Stimulated activated CD8-positive, alpha-beta memory T cell treated with anti-CD3 and anti-CD28 coated beads, Interleukin-12 subunit alpha, Interleukin-12 subunit beta, amount 100 ng/mL, for 24 hours (primary cell): Measurements from ENCODE around the gene GPHN.

Source experiments
- DNase-seq: peaks from one replicate; pipeline ENCODE4 v3.0.0-alpha.2; 2020; ENCODE audit errors: extremely low read depth

GPHN gene

GRCh38 chr14:66507722-66508546 is at the start of gene GPHN:
TSS of gene GPHN (plus strand) at chr14:66508147.
- peak; percentile 70 for DNase-seq

GRCh38 chr14:66459603-66460002 is 48.3 kb upstream of the GPHN start:
- DNase-seq, result no peak

DNA sequence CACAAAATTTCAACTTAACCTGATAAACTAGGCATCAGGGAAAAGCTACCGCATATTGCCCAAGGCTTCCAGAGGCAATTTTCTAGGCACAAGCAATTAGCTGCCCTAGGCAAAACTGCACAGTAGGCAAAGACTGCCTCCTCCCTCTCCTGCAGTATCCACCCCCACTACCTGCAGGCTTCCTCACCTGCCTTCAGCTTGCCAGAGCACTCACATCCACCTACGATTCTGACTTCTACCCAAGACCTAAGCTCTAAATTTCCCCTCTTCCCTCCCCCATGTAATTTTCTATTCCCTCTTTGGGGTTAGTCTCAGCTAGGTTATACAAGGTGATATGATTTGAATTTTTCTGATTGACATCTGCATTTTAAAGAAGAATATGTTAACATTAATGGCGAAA is 43.7 kb upstream of the GPHN start:
- no peak for DNase-seq

- DNase-seq, result no peak
Observed at GRCh38 chr14:66468778-66469367, 39.1 kb upstream of the GPHN start.

- DNase-seq, result no peak
Observed at GRCh38 chr14:66471584-66471983, 36.4 kb upstream of the GPHN start.

GRCh38 chr14:66472251-66472650 is 35.7 kb upstream of the GPHN start:
- DNase-seq, result no peak

DNA sequence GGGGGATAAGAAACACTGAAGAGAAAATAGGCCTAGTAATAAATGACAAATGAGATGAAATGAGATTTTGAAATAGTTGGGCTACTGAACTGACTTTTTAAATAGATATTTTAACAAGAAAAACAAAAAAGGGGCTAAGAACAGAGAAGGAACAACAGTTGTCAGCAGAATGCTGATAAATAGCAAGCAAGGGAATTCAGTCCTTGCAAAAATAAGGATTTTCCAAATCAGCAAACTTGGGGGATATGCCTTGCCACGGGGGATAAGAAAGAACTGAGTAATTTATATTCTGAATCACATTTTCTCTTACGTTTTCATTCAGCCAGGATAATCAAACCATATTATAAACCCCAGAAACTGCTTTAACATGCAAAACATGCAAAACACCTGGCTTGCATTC is 34.7 kb upstream of the GPHN start:
- DNase-seq, result no peak

DNA sequence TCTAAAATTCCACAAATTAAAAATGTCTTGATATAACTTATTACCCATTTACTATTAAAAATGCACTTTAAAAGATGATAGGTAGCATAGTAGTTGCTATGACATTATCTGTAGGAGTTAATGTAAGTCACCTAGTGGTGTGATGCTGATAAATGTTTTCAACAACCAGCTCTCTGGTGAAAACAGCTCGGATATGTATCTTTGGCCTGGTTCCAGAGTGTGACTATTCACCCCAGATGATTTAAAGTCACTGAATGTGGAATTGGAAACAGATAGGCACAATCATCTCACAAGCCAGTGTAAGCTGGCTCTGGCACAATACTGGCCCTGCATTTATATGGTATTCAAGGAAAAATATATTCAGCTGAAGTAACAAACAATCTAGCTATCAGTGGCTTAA is 31.0 kb upstream of the GPHN start:
- DNase-seq, result no peak

DNA sequence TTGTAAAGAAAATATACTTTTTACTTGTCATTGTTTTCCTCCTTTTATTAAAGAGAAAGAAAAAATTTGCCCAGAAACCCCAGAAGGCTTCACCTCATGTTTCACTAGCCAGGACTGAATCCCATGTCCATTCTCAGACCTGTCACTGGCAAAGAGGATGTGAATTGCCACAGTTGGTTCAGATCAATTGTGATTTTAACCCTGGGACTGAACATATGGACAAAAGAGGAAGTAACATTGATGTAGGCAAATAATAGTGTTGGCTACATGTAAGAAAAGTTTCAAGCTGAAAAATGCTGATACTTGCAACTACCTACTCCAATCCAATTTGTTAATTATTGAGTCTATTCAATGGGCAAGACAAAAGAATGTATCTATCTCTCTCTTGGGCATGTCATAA is 30.4 kb upstream of the GPHN start:
- DNase-seq, result no peak

DNA sequence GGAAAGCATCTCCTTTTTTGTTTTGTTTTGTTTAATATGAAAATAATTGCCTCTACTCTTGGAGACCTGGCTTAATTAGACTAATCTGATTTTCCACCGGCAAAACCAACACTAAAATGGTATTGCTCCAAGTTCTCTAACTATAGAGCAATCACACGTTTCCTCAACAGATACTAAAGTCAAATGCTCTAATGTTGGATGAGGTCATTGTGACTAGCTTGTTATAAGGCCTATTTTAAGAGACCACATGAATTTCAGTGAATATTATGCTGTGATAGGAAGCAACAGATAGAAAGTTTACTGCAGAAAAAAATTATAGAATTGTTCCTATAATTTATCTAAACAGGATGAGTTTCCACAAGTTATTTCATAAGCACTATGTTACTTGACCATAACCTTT is 25.1 kb upstream of the GPHN start:
- DNase-seq, result no peak

- no peak for DNase-seq
Observed at GRCh38 chr14:66483322-66483721, 24.6 kb upstream of the GPHN start.

- no peak for DNase-seq
Observed at GRCh38 chr14:66485029-66485428, 22.9 kb upstream of the GPHN start.

DNA sequence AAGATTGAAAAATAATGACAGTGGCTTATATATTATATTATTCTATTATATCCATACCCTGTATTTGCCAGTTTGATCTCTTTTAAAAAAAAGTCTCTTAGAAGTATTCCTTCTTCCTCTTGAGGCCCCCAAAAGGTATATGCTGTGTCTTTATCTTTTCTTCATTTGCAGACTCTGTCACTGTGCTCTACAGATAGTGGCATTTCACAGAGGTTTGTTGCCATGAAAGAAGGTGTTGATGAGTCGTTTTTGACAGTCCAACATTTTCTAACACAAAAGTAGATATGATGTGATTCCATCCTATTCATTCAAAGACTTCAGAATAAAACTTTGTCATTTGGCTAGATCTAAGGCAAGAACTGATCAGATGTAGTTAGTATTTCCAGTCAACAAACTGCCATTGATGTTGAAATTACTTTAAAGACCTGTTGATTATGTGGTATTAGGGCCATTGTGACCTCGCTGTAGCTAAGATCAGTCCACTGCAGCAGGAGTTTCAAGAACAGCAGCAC is 22.0 kb upstream of the GPHN start, which contains the start of gene CCDC196:
Gene CCDC196, plus strand, starts transcription at position 462 of the 512 bp plus-strand sequence. CDS start 132 bp downstream, outside the sequence.
- no peak for DNase-seq

GRCh38 chr14:66487164-66487563 is 20.8 kb upstream of the GPHN start:
- no peak for DNase-seq

DNA sequence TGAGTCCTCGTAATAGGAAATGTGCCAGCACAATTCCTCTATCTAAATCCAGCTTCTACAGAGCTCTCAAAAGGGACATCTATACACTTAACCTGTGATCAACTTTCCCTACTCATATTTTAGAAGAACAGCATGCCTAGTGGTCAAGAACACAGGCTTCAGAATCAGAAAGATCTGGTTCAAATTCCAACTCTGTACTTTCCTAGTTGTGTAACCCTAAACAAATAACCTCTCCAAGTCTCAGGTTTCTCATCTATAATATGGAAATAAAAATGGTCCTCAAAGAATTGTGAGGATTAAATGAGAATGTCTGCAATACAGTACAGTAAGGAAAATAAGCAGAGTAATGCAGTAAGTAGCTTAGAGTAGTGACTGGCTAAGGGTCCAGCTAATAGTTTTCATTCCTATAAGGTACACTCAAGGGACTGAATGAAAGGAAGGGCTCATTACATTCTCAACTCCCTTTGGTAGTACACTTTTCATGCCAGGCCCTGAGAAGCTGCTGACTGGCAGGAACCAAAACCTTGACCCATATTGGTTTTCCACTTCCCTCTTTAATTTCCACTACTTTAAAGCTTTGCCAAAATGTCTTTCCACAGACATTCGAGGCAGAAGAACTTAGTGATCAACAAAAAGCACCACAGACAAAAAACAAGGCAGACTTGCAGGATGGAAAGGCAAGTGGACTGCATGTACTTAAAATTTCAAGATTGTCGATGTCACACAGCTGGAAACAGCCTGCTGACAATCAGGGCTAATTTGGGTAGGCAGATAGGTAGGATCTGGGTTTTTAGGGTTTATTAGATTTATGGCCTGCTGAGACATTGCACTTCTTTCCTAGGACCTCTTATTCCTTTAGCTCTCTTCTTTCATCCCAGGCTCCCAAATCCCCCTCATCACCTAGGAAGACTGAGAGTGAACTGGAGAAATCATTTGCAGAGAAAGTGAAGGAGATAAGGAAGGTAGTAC is 17.5 kb upstream of the GPHN start:
- DNase-seq, result no peak

DNA sequence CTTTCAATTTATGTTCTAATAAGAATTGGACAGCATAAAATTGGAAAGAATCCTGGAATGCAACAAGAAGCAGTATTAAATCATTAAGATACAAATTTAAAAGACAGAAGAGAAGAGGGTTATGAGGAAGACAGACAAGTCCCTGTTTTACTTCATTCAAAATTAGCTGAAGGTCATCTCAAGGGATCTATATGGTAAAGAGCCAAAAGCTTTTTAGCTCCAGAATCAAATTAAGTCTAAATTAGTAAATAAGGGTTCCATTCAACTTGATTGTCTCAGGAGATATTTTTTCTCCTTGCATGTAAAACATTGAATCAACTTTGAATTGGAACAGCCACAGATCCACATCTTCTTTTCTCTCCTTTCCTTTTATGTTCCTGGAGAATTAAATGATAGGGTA is 14.2 kb upstream of the GPHN start:
- DNase-seq, result no peak

GRCh38 chr14:66495218-66496098 is 12.5 kb upstream of the GPHN start:
- no peak for DNase-seq

GRCh38 chr14:66496188-66496807 is 11.6 kb upstream of the GPHN start:
- no peak for DNase-seq

DNA sequence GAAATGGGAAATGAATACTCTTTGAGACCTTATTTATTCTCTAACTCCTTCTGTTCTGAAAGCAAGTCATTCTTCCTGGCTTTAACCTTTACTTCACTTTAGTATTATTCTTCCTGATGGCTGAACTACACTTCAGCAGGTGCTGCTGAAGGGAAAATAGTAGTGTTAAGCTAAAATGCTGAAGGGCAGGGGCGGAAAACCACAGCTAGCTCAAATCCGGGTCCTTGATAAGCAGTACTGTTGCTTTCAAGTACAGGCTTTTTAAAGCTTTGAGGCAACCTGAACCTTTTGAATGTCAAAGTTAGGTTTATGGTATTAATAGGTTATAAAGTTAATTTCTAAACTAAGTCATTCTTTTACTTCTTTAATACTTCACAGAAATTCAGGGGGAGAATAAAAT is 11.0 kb upstream of the GPHN start:
- DNase-seq, result no peak

DNA sequence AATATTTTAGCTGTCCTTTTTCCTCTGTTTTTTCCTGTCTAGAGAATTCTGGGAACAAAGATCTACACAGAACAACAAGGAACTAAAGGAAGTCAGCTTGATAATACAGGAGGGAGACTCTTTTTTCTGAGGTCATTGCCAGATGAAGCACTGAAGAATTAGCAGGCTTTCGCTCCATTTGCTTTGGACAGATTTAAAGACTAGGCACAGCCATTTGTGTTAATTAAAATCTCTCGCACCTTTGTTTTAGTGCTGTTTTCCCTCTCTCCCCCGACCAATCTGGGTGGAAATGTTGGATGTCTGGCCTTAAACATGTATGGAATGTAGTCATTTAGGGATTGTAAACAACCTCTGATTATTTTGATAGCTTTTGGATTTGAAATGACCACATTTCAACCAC is 9.6 kb upstream of the GPHN start:
- DNase-seq, result no peak

DNA sequence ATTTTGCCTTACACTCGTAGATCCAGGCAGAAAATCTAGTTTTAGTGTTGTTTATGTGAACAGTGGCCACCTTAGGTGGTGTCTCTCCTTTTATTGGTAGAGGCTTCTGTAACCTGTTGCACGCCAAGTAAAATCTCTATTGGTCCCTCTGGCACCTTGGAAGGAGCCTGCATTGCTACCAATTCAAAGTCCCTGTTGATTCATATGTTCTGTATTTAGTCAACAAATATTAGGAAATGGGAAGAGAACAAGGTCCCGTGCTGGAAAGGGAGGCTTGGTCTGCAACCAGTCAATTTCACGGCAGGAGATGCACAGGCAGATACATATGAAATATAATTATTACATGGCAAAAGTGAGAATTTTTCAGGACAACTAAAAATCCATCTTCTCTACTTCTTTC is 6.4 kb upstream of the GPHN start:
- no peak for DNase-seq
